ENCODE measurements around the gene MTHFR. TPM values are rescaled to one million over a fixed set of nuclear protein-coding genes. Genes with fewer than 3 reads are reported as not detected.

Gene MTHFR
- total RNA-seq, 4 donors from 2014 or later: 35.0 to 57.5 (median 39.7) TPM

DNA sequence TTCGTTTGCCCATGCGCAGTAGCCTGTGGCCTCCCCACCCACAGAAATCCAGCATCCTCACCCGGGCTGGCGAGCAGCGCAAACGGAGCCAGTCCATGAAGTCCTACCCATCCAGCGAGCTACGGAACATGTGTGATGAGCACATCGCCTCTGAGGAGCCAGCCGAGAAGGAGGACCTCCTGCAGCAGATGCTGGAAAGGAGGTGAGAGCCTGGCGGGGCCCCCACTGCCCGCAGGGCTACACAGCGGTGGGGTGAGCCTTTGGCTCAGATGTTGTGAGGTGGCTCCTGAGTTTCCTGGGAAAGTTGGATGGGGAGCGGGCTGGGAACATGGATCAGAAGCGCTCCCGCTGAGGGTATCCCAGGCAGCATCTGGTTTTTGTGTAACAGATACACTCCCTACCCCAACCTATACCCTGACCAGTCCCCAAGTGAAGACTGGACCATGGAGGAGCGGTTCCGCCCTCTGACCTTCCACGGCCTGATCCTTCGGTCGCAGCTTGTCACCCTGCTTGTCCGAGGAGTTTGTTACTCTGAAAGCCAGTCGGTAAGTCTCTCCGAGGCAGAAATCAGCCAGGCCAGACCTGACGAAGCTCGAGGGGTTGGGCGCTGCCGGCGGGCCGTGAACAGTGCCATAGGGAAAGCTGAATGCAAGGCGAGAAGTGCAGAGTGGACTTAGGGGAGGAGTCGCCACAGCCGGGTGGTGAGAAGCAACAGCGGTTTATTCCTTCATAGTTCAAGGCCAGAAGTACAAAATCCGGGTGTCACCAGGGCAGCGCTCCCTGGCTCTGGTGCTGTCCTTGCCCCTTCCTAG lies 31.4 kb upstream of the MTHFR start:
- no peaks in the 10 kb centered on the region for H3K27me3 ChIP-seq
- no peak overlapping the region for H3K27ac ChIP-seq
- H3K4me3 ChIP-seq: no peak overlapping the region
- 84% methylated on average over 26 of the region's 36 CpGs for WGBS
- DNase-seq (ENCODE audit: low spot score in 2 of 2): no peak
- H3K36me3 ChIP-seq: peaks cover 100% of the 10 kb centered on the region
- no peaks in the 10 kb centered on the region for H3K4me1 ChIP-seq
- no peak for TF ChIP-seq POLR2A (IDR thresholded peaks at IDR 0.05)
- no peak for TF ChIP-seq POLR2AphosphoS5 (IDR thresholded peaks at IDR 0.05)
- TF ChIP-seq, protein P1, sequence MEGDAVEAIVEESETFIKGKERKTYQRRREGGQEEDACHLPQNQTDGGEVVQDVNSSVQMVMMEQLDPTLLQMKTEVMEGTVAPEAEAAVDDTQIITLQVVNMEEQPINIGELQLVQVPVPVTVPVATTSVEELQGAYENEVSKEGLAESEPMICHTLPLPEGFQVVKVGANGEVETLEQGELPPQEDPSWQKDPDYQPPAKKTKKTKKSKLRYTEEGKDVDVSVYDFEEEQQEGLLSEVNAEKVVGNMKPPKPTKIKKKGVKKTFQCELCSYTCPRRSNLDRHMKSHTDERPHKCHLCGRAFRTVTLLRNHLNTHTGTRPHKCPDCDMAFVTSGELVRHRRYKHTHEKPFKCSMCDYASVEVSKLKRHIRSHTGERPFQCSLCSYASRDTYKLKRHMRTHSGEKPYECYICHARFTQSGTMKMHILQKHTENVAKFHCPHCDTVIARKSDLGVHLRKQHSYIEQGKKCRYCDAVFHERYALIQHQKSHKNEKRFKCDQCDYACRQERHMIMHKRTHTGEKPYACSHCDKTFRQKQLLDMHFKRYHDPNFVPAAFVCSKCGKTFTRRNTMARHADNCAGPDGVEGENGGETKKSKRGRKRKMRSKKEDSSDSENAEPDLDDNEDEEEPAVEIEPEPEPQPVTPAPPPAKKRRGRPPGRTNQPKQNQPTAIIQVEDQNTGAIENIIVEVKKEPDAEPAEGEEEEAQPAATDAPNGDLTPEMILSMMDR (IDR thresholded peaks at IDR 0.05): no peak
- no peaks in the 10 kb centered on the region for H3K9me3 ChIP-seq

DNA sequence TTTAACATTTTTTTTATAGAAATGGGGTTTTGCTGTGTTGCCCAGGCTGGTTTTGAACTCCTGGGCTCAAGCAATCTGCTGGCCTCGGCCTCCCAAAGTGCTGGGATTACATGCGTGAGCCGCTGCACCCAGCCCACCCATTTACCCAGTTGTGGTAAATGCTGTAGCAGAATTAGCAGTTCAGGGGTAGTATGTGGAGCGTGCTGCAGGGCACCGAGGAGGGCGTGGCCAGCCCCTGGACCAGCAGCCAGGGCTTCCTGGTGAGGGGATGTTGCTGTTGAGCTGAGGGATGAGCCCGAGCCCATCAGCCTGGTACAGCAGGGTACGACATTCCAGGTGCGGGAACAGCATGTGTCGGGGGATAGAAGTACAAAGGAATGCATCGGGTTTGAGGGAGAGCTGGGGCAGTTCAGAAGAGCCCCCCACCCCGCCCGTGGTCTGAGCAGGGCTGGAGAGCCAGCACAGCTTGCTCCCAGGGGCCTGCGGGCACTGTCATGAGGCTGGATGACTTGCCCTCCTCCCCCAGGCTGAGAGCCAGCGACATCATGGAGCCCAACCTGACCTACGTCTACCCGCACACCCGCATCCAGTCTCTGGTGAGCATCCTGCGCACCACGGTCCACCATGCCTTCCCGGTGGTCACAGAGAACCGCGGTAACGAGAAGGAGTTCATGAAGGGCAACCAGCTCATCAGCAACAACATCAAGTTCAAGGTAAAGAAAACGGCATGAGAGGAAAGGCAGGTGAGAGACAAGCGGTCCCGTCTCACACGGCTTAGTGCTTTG lies 29.9 kb upstream of the MTHFR start:
- 96% methylated on average over 23 of the region's 28 CpGs for WGBS
- TF ChIP-seq, protein P1 (IDR thresholded peaks at IDR 0.05): no peak
- TF ChIP-seq EP300 (IDR thresholded peaks at IDR 0.05) (no peak), POLR2AphosphoS5 (IDR thresholded peaks at IDR 0.05) (no peak), POLR2A (IDR thresholded peaks at IDR 0.05) (no peak)

DNA sequence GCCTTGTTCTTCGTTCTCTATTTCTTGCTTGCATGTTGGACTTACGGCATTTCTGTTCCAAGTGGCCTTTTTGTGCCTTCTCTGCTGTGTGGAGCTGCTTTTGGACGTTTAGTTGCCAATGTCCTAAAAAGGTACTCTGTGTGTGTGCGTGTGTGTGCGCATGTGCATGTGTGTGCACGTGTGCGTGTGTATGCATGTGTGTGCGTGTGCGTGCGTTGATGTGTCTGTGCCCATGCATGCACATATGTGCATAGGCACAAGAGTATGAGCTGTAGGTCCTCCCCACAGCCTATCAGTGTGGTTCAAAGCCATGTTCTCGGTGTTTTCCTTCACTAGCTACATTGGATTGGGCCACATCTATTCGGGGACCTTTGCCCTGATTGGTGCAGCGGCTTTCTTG lies 28.1 kb upstream of the MTHFR start:
- TF ChIP-seq, protein P1 (IDR thresholded peaks at IDR 0.05): no peak
- TF ChIP-seq POLR2AphosphoS5 (IDR thresholded peaks at IDR 0.05): no peak
- TF ChIP-seq EP300 (IDR thresholded peaks at IDR 0.05): no peak
- TF ChIP-seq POLR2A (IDR thresholded peaks at IDR 0.05): no peak
- H3K4me1 ChIP-seq: no peaks in the 10 kb centered on the region
- no peak overlapping the region for H3K4me3 ChIP-seq
- no peaks in the 10 kb centered on the region for H3K9me3 ChIP-seq
- H3K27ac ChIP-seq: no peak overlapping the region
- WGBS: 96% methylated on average over 12 of the region's 13 CpGs
- H3K27me3 ChIP-seq: no peaks in the 10 kb centered on the region
- peaks cover 98% of the 10 kb centered on the region for H3K36me3 ChIP-seq
- DNase-seq (ENCODE audit: low spot score in 2 of 2): no peak

More for the DNA sequence above, 29.9 kb upstream of the MTHFR start:
- no peaks in the 10 kb centered on the region for H3K27me3 ChIP-seq
- H3K4me1 ChIP-seq: no peaks in the 10 kb centered on the region
- H3K36me3 ChIP-seq: peaks cover 100% of the 10 kb centered on the region
- no peak for DNase-seq (ENCODE audit: low spot score in 2 of 2)
- H3K9me3 ChIP-seq: no peaks in the 10 kb centered on the region
- H3K27ac ChIP-seq: no peak overlapping the region
- H3K4me3 ChIP-seq: no peak overlapping the region

DNA sequence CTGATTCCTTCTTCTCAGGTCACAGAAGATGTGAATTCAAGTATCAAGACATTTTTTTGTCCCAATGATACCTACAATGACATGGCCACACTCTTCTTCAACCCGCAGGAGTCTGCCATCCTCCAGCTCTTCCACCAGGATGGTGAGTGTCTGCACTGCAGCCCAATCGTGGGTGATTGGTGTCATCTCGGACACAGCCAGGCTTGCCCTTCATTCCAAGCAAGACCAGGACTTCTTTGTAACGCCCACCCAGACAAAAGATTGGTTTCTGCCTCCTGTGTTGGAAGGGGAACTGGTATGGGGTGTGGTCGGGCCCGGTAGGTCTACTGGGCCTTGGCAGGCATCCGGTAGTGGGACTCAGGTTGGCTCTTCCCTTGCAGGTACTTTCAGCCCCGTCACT lies 27.7 kb upstream of the MTHFR start:
- no peaks in the 10 kb centered on the region for H3K9me3 ChIP-seq
- H3K4me1 ChIP-seq: no peaks in the 10 kb centered on the region
- H3K27ac ChIP-seq: no peak overlapping the region
- H3K4me3 ChIP-seq: no peak overlapping the region
- TF ChIP-seq POLR2A (IDR thresholded peaks at IDR 0.05) (no peak), EP300 (IDR thresholded peaks at IDR 0.05) (no peak), POLR2AphosphoS5 (IDR thresholded peaks at IDR 0.05) (no peak)
- TF ChIP-seq, protein P1 (IDR thresholded peaks at IDR 0.05): no peak
- WGBS: 90% methylated on average over 8 of the region's 8 CpGs
- H3K36me3 ChIP-seq: peaks cover 98% of the 10 kb centered on the region
- no peaks in the 10 kb centered on the region for H3K27me3 ChIP-seq
- no peak for DNase-seq (ENCODE audit: low spot score in 2 of 2)

Data from suprapubic skin (tissue), 4 donors.